HG03520 (cell line): ENCODE measurements around the gene PRRT4.

Experiments
- ATAC-seq: cut with Tn5 transposase; IDR thresholded peaks from one replicate; pipeline ENCODE4 v1.9.1; 2021; ENCODE audit warnings: mild to moderate bottlenecking, moderate library complexity; ENCODE audit not compliant: unreplicated experiment

PRRT4 gene

DNA sequence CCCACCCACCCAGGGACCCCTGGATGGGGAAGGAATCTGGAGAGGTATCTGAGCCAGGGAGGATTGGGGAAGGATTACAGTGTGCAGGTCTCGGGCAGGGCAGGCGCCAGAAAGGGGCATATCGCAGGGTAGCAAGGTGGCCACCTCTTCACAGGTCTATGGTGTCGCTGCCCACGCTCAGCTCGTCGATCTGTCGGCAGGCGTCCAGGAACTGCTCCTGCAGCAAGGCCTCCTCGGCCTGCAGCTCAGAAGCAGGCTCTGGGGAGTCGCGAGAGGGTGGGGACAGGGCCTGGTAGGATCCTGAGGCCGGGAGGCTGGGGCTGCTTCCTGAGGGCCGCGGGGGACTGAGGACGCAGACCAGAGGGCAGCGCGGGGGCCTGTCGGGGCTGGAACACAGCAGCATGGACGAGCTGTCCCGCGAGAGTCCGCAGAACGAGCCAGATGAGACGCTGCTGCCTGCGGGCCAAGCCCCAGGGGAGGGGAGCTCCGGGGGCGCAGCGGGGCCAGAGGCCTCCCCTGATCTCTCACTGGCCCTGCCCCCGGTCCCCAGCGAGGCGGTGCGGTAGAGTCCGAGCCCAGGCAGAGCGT is 10.7 kb downstream of the PRRT4 start:
- ATAC-seq = no peak

GRCh38 chr7:128349466-128349825 is 12.0 kb downstream of the PRRT4 start:
- ATAC-seq = no peak

DNA sequence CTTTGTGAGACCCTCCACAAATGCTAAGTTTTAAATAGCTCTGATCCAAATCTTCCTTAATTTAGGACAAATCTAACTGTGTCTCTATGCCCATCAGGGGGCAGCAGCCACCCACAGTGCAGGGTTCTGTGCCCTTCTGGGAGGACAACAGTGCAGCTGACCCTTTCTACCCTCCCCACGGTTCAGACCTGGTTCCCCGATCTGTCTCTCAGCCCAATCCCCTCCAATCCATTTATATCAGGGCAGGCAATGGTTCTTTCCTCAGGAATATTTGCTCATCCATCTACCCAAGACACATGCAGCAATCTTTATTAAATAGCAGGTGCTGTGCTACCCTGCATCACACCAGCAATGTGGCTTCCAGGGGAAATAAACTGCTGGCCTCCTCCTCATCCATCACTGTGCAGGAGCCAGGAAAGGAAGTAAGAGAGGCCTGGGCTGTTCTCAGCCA is 13.8 kb downstream of the PRRT4 start:
- ATAC-seq = no peak

DNA sequence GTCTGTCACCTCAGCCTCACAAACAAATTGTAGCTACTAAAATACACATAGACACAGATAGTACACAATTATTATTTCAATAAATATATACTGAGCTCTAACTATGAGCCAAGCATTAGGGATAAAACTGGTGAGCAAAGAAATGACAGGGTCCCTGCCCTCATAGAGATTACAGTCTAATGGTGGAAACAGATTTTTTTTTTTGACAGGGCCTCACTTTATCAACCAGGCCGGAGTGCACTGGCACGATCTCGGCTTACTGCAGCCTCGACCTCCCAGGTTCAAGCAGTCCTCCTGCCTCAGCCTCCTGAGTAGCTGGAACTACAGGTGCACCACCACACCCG is 17.1 kb downstream of the PRRT4 start:
- ATAC-seq = no peak

GRCh38 chr7:128343554-128344430 is 17.7 kb downstream of the PRRT4 start, which contains the start of gene RBM28:
Gene RBM28 (minus strand): TSS chr7:128343908. CDS start chr7:128343793, 115 bp downstream.
- ATAC-seq = peak; percentile 90

- ATAC-seq = no peak
Observed at GRCh38 chr7:128341733-128342132, 19.8 kb downstream of the PRRT4 start.

DNA sequence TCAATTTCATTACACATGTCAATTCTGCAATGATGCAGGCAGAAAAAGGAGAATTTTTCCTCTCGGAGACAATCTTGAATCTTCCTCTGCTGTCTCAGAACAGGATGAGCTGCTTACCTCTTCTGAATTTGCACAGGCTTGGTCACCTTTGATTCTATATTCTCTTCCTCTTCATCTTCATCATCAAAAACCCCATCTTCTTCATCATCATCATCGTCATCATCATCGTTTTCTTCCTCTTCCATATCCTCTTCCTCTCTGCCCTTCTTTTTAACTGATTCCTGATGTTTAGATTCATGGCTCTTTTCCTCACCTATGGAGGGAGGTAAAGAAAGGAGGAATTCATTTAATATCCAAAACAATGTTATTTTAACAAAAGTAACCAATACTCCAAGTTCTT is 25.8 kb downstream of the PRRT4 start:
- no peak for ATAC-seq

- ATAC-seq = no peak
Observed at GRCh38 chr7:128324368-128324680, 37.2 kb downstream of the PRRT4 start.

DNA sequence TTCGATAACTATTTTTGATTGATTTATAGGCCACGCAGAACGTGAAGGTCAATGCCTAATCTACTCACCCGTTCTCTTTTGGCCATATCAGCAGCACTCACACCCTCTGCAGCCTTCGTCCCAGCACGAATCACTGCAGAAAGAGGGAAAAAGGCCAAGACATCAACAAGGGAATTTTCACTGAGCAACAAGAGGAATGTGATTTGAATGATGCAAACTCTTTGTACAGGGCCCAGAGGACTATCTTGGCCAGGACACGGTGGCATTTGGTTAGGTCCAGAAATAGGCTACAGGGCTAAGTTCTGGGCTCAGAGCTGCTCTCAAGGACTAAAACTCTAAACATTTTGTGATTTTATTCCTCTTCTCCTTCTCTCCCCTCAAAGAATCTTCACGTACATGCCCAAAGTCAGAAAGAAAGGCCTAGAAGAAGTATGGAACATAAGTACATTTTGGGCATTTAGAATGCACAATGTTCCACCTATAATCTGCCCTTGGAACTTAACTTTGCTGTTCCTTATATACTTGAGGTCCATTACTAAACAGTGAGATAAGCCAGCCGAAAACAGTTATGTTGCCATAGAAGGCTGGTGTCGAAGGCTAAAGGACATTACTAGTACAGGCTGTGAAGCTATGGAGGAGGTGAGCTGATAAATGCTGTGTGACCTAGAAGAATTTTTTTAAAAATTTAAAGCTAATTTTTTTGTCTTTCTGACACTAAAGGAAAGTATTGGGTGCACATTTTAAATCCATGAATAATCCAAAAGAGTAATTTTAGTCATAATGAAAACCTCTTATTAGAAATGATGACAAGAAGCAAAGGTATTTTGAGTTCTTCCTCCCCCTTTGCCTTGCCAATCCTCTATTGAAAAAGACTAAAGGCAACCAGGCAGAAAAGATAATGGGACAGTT is 37.8 kb downstream of the PRRT4 start:
- no peak for ATAC-seq

DNA sequence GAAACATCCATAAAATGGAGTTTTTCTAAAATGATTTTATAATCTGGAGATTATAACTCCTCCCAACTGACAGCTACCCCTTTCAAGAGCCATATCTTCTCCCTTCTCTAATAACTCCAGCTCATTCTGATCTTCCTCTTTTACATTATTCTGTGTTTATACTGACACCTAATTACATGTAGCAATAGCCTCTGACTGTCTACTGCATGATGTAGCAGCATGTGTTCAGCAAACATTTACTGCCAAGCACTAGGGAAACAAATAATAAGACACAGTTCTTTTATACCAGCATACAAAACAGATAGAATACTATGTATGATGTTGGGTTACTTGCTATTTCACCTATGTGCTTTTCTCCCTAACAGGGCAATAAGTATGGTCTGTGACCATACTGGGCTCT is 38.5 kb downstream of the PRRT4 start:
- no peak for ATAC-seq

DNA sequence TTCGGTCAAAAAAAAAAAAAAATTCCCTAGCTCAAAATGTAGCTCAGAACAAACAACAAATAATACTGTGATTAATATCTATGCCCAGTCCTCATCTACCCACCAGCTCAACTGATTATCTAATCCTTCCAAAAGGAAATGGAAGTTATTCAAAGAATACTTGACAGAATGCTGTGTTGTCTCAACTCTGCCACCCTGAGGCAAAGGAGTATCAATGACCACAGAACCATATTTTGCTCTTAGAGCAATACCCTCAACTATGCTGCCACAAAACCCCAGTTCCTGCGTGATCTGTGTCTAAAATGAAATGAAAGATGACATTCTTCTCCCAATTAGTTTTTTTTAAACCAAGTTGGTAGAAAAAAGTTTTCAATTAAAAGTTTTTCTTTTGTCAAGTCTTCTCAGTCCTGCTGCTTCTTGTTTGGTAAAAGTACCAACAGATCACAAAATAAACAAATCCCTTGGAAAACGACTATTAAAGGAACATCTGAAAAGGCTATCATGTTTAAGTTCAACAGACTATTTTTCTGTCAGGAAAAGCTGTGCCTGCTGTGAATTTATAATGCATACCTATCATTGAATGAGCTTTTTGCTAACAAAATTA is 39.3 kb downstream of the PRRT4 start:
- ATAC-seq = no peak

- no peak for ATAC-seq
Observed at GRCh38 chr7:128321044-128321422, 40.5 kb downstream of the PRRT4 start.

- no peak for ATAC-seq
Observed at GRCh38 chr7:128318691-128319090, 42.8 kb downstream of the PRRT4 start.

DNA sequence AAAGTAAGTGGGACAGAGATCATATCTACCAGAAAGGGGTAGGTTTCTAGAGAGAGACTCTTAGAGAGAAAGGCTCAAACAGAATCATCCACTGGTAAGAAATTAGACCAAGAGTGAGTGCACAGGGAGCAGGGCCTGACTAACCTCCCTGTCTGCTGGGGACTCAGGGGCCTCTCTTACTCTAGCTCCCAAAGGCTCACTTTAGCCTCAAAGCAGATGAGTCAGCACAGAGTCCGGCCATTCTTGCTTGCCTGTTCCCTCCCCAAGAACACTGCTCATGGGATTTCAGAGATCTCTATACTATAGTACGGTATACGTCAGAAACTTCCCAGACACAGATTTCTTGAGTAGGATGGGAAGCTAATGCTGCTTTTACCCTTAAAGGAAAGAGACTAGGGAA is 50.5 kb downstream of the PRRT4 start:
- ATAC-seq = no peak

DNA sequence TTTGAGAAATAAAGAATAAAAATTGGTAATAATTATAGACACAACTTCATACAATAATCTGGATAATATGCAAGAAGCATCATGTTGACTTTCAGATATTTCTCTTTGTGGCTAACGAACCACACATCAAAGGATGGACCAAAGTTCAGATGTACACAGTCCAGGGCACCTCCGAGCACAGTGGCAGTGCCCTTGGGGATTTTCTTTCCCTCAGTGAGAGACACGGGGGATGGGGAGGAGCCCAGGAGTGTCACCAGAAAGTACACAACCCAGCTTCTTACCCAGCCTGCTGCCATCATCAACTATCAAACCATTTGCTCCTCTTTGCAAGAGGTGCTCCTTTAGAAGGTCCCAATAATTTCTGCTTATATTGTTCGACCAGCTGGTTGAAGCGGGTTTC is 51.0 kb downstream of the PRRT4 start:
- ATAC-seq = no peak

- no peak for ATAC-seq
Observed at GRCh38 chr7:128309976-128310375, 51.5 kb downstream of the PRRT4 start.

GRCh38 chr7:128309124-128309523 is 52.4 kb downstream of the PRRT4 start:
- no peak for ATAC-seq

DNA sequence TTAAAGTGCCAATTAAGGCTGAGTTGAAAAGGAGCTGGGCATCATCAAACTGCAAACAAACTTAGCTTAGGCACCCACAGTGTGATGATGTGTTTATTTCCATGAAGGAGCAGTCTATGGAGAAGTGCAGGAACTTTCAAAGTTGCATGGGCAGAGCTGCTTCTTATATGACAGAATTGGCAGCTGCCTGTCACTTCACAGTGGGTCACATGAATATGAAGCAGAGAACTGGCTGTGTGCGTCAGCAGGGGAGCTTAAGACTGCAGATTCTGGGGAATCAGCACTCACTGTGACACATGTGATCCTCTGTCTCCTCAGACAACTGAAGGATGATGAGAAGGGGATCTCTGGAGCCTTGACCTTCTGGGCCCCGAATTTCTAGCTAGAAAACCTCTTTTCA is 54.4 kb downstream of the PRRT4 start:
- ATAC-seq = no peak

DNA sequence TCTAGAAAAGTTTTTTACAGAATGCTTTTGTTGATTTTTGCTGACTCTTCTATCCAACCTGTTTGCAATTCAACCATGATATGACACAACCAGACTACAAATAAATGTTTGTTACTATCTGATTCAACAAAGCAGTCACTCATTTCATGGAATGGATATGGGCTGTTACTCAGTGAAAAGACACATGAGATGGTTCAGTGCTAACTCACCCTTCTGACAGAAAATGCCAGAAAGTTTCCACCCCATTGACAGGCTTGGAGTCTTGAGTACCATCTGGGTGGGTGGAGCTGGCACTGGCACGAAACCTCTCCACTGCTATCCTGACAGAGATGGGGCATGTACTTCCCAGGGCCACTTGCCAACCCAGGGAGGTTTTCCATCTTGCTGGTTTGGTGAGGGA is 57.3 kb downstream of the PRRT4 start:
- ATAC-seq = no peak

DNA sequence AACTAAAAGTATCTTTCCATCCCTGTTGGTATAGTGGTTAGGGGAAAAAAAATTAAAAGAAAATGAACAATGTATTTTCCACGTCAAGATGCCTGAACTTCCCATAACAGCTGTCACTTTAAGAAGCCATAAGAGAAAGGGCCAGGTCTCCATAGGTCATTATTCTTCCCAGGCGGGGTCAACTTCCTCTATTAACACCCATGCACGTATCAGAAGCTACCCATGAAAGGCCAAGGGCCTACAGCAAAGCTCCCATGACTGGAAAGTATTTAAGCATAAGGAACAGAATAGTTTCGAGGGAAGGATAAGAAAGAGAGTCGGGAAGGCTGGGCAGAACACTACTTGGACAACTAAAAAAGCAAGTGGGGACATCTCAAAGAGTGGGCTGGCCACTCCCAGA is 57.8 kb downstream of the PRRT4 start:
- ATAC-seq = no peak

DNA sequence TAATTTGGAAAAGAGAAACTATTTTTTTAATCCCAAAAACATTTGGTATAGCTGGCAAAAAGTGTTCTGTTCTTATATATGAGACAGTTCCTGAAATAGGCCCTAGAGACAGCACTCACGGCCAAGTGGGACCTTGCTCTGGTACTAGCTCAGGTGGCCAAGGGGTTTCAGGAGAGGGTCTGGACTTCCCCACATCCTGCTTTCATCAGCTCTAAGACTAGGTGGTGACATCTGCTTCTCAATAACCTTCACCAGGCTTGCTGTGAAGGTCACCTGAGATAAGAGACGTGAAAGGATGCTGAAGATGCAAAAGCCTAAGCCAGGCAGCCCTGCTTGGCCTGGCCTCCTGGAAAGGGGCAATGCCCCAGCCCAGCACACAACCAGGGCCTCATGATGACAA is 58.4 kb downstream of the PRRT4 start:
- no peak for ATAC-seq
